Smooth muscle cell (in vitro differentiated cells): Measurements from ENCODE around the gene OLFM1. TPM values are rescaled to one million over a fixed set of nuclear protein-coding genes. Genes with fewer than 3 reads are reported as not detected.
A peak's percentile ranks its signal among the peaks of the same experiment; 100 is the strongest.

Source experiments
- DNase-seq: peaks from one replicate; lab custom pipeline; 2025; ENCODE audit not compliant: unreplicated experiment; lab: John Stamatoyannopoulos, UW
- H2AFZ ChIP-seq: fragments of 200-600 bp; sonication (generic); 2 replicates; pipeline ENCODE4 v1.6.0; 2016; ENCODE audit warnings: antibody characterized with exemption, low read depth, mild to moderate bottlenecking
- H3F3A ChIP-seq: fragments of 200-600 bp; sonication (generic); 2 replicates; pipeline ENCODE4 v1.6.0; 2017; ENCODE audit warnings: antibody characterized with exemption, low read depth
- H3K27ac ChIP-seq: fragments of 200-600 bp; sonication (generic); 2 replicates; pipeline ENCODE4 v1.5.1; 2016; ENCODE audit warnings: low read depth, mild to moderate bottlenecking
- H3K27me3 ChIP-seq: fragments of 200-600 bp; sonication (generic); 2 replicates; pipeline ENCODE4 v1.6.1; 2016; ENCODE audit warnings: low read depth, mild to moderate bottlenecking
- H3K36me3 ChIP-seq: fragments of 200-600 bp; sonication (generic); 2 replicates; pipeline ENCODE4 v1.5.1; 2016; ENCODE audit warnings: low read depth
- H3K4me1 ChIP-seq: fragments of 200-600 bp; sonication (generic); 2 replicates; pipeline ENCODE4 v1.5.1; 2016; ENCODE audit warnings: low read depth
- H3K4me2 ChIP-seq: fragments of 200-600 bp; sonication (generic); 2 replicates; pipeline ENCODE4 v1.6.0; 2016; ENCODE audit warnings: mild to moderate bottlenecking
- H3K4me3 ChIP-seq: fragments of 200-600 bp; sonication (generic); 2 replicates; pipeline ENCODE4 v1.5.1; 2016; ENCODE audit warnings: mild to moderate bottlenecking
- H3K79me2 ChIP-seq: fragments of 200-600 bp; sonication (generic); 2 replicates; pipeline ENCODE4 v1.6.0; 2016; ENCODE audit warnings: low read depth, mild to moderate bottlenecking
- H3K9ac ChIP-seq: fragments of 200-600 bp; sonication (generic); 2 replicates; pipeline ENCODE4 v1.6.0; 2016; ENCODE audit warnings: low read depth
- H3K9me3 ChIP-seq: fragments of 200-600 bp; sonication (generic); replicated peaks from 2 replicates; pipeline ENCODE4 v1.5.1; 2016; ENCODE audit warnings: low read depth
- H4K20me1 ChIP-seq: fragments of 200-600 bp; sonication (generic); 2 replicates; pipeline ENCODE4 v1.6.0; 2016; ENCODE audit warnings: low read depth
- WGBS: methylation state at CpG from one replicate; pipeline ENCODE4 v1.1.7; 2016; ENCODE audit warnings: low lambda C conversion rate; 5-methylcytosine and 5-hydroxymethylcytosine counted together
- polyA plus RNA-seq: library from polyadenylated mRNA; unstranded; fragments of >200 nt; fragmentation: Nextera tagmentation; extraction: Ambion mirVana; gene quantifications from 2 replicates; pipeline ENCODE4 v1.2.1, GENCODE V29; 2016
- total RNA-seq: library from RNA; depleted of rRNA; stranded (reverse); fragments of >200 nt; gene quantifications from 2 replicates; pipeline ENCODE4 v1.2.3, GENCODE V29; 2014
- TF ChIP-seq, protein P1 (sequence below): fragments of 200-600 bp; sonication (generic); IDR thresholded peaks from 2 replicates; pipeline ENCODE4 v1.5.1; 2017; ENCODE audit warnings: borderline replicate concordance, mild to moderate bottlenecking, antibody characterized with exemption; ENCODE audit not compliant: insufficient read depth, poor library complexity, severe bottlenecking

Gene OLFM1
- total and polyA plus RNA-seq, 2 experiments from 2014 or later = 4.5 to 11.0 TPM

DNA sequence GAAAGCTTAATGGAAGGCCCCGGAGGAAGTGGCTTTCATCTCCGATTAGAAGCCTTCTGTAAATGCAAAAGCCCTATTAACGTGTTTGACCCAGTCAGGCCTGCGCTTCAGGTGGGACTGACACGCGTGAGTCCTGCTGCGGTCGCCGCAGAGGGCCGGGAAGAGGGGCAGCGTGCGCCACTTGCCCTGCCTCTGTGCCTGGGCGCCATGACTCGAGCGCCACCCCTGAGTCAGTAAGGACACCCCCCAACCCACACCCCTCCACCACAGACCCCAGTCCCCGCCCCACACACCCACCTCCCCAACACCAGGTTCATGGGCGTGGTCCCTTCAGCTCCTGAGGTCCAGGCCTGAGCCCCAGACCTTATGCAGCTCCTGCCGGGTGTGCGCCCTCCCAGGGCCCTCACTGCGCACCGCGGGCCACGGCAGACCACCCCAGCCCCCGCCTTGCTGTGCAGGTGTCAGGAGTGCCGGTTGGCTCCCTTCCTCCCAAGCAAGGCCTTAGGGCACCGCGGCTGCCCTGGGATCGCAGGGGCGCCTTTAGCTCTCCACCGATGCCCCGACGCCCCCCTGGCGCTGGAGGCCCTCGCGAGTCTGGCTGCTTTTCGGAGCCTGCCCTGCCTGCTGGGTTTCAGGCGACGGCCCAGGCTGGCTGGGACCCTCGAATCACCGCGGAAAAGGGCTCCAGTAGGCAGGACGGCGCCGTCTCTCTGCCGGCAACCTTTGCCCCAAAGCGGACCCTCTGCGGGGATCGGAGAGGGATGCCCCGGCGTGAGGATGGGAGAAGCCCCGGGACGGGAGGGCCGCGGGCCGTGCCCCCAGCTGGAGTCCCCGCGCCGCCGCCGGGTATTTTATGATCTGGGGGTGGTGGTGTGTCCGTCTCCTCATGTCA, 625 bp upstream of the OLFM1 start:
- Histone ChIP-seq H3K4me2 (peak overlapping the region; percentile 79), H3K27me3 (peaks cover 55% of the 10 kb centered on the region)
- no peak for DNase-seq

DNA sequence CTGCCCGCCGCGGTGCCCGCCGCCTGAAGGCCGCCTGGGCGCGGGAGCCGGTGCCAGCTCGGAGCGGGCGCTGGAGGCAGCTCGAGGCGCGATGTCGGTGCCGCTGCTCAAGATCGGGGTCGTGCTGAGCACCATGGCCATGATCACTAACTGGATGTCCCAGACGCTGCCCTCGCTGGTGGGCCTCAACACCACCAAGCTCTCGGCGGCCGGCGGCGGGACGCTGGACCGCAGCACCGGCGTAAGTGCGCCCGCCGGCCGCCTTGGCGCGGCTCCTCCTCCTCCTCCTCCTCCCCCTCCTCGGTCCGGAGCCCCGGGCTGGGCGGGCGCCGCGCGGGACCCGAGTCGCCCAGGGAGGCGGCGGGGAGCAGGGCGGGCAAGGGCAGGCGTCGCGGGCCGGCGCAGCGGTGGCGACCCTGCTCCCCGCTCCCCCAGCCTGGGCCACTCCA, 455 bp downstream of the OLFM1 start:
- no peaks in the 10 kb centered on the region for H4K20me1 ChIP-seq
- DNase-seq = no peak
- peak overlapping the region; percentile 29 for H3K4me3 ChIP-seq
- H3K27ac ChIP-seq = no peak overlapping the region
- H2AFZ ChIP-seq = no peak overlapping the region
- no peaks in the 10 kb centered on the region for H3K4me1 ChIP-seq
- H3K4me2 ChIP-seq = peak overlapping the region; percentile 81
- no peaks in the 10 kb centered on the region for H3K36me3 ChIP-seq
- under 1% methylated on average over 36 of the region's 57 CpGs for WGBS
- TF ChIP-seq, protein P1, sequence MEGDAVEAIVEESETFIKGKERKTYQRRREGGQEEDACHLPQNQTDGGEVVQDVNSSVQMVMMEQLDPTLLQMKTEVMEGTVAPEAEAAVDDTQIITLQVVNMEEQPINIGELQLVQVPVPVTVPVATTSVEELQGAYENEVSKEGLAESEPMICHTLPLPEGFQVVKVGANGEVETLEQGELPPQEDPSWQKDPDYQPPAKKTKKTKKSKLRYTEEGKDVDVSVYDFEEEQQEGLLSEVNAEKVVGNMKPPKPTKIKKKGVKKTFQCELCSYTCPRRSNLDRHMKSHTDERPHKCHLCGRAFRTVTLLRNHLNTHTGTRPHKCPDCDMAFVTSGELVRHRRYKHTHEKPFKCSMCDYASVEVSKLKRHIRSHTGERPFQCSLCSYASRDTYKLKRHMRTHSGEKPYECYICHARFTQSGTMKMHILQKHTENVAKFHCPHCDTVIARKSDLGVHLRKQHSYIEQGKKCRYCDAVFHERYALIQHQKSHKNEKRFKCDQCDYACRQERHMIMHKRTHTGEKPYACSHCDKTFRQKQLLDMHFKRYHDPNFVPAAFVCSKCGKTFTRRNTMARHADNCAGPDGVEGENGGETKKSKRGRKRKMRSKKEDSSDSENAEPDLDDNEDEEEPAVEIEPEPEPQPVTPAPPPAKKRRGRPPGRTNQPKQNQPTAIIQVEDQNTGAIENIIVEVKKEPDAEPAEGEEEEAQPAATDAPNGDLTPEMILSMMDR = no peak
- H3K27me3 ChIP-seq = peaks cover 52% of the 10 kb centered on the region
- H3F3A ChIP-seq = no peaks in the 10 kb centered on the region
- H3K9ac ChIP-seq = no peak overlapping the region
- H3K9me3 ChIP-seq = no peaks in the 10 kb centered on the region
- H3K79me2 ChIP-seq = no peaks in the 10 kb centered on the region

More for the DNA sequence above, 625 bp upstream of the OLFM1 start:
- Histone ChIP-seq H4K20me1 (no peaks in the 10 kb centered on the region), H3K27ac (no peak overlapping the region), H3K4me1 (no peaks in the 10 kb centered on the region), H2AFZ (no peak overlapping the region), H3K4me3 (peak overlapping the region; percentile 36), H3K9ac (no peak overlapping the region), H3K79me2 (no peaks in the 10 kb centered on the region), H3K9me3 (no peaks in the 10 kb centered on the region), H3F3A (no peaks in the 10 kb centered on the region), H3K36me3 (no peaks in the 10 kb centered on the region)
- 26% methylated on average over 53 of the region's 61 CpGs for WGBS
- TF ChIP-seq, protein P1 = no peak

GRCh38 chr9:135088348-135088978, 995 bp downstream of the OLFM1 start:
- peaks cover 47% of the 10 kb centered on the region for H3K27me3 ChIP-seq
- peak overlapping the region; percentile 29 for H3K4me3 ChIP-seq
- H4K20me1 ChIP-seq = no peaks in the 10 kb centered on the region
- no peak overlapping the region for H3K9ac ChIP-seq
- no peak for DNase-seq
- H3K79me2 ChIP-seq = no peaks in the 10 kb centered on the region
- H3F3A ChIP-seq = no peaks in the 10 kb centered on the region
- H3K9me3 ChIP-seq = no peaks in the 10 kb centered on the region
- H3K36me3 ChIP-seq = no peaks in the 10 kb centered on the region
- H2AFZ ChIP-seq = no peak overlapping the region
- no peak overlapping the region for H3K27ac ChIP-seq
- TF ChIP-seq, protein P1 = no peak
- peak overlapping the region; percentile 81 for H3K4me2 ChIP-seq
- WGBS = 6% methylated on average over 31 of the region's 45 CpGs
- H3K4me1 ChIP-seq = no peaks in the 10 kb centered on the region
